ENCODE data around the gene AIRE. TPM values are rescaled to one million over a fixed set of nuclear protein-coding genes. Genes with fewer than 3 reads are reported as not detected.

Gene AIRE
- total RNA-seq, 1 experiment from 2014 or later: not detected

DNA sequence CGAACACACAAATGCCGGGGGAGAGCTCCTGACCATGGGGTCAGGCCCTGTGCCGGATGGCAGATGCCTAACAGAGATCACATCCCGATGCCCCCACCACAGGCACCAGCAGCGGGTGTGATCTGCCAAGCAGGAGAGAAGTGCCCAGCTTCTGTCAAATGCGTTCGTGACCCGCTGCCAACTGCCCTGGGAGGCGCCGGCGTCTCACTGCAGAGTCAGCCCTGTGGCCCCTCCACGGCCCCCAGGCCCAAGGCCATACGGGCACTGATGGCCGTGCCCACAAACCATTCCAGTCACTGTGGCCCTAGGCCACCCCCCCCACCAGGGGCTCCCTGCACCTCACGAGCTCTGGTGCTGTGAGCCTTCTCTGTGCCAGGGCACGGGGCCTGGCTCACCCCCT, 45.5 kb downstream of the AIRE start:
- CTCF ChIA-PET: no interaction called here

DNA sequence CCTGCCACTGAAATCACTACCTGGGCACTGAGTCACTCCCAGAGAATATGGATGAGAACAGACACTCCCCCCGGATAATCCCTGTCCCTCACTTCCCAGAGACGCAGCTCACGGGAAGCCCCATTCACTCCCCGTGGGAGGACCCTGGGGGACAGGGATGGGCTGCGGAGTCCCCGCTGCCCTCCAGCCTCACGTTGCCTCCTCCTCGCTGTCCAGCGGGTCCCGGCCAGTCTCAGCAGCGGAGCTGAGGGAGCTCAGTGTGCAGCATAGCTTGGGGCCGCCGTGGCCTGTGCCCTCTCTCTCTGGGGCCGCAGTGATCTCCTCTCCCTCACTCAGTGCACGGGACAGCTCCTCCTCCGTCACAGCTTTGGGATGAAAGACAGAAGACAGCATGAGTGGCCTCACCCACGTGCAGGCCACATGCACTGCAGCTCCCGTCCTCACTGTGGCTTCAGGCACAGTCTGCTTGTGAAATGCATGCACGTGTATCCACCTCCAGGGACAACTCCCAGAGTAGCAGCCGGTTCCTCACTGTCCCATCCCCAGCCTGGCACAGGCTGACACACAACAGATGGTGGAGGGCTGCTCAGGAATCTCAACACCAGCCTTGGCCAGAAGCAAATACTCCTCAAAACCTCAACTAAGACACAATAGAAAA, 46.1 kb downstream of the AIRE start:
- TF ChIP-seq, protein P1, sequence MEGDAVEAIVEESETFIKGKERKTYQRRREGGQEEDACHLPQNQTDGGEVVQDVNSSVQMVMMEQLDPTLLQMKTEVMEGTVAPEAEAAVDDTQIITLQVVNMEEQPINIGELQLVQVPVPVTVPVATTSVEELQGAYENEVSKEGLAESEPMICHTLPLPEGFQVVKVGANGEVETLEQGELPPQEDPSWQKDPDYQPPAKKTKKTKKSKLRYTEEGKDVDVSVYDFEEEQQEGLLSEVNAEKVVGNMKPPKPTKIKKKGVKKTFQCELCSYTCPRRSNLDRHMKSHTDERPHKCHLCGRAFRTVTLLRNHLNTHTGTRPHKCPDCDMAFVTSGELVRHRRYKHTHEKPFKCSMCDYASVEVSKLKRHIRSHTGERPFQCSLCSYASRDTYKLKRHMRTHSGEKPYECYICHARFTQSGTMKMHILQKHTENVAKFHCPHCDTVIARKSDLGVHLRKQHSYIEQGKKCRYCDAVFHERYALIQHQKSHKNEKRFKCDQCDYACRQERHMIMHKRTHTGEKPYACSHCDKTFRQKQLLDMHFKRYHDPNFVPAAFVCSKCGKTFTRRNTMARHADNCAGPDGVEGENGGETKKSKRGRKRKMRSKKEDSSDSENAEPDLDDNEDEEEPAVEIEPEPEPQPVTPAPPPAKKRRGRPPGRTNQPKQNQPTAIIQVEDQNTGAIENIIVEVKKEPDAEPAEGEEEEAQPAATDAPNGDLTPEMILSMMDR (IDR thresholded peaks at IDR 0.05; ENCODE audit: insufficient read depth in 1 of 2, low read depth in 1 of 2, low read length in 1 of 2, severe bottlenecking in 1 of 2, unreplicated experiment in 1 of 2): no peak
- no TSS peak for BruUV-seq (replicated peaks)
- Histone ChIP-seq H3K9me3 (no peaks in the 10 kb centered on the region), H3K36me3 (ENCODE audit: control insufficient read depth, insufficient read depth, low read length) (peaks cover 3% of the 10 kb centered on the region), H3K4me1 (no peaks in the 10 kb centered on the region), H3K27me3 (replicated peaks; ENCODE audit: control insufficient read depth, insufficient read depth, low read length) (no peaks in the 10 kb centered on the region), H3K4me3 (ENCODE audit: low read depth, low read length) (no peak overlapping the region)
- no peaks in the 10 kb centered on the region for H3K4me1 Mint-ChIP-seq (ENCODE audit: low read depth, unreplicated experiment)
- H3K36me3 Mint-ChIP-seq (ENCODE audit: insufficient read depth, unreplicated experiment): peaks cover 72% of the 10 kb centered on the region
- no peak overlapping the region for H3K4me3 Mint-ChIP-seq (ENCODE audit: unreplicated experiment)
- ChIA-PET POLR2A (no interaction called here), CTCF (no interaction called here)
- H3K27ac Mint-ChIP-seq (ENCODE audit: unreplicated experiment): peak overlapping the region; percentile 81
- intact Hi-C loops (cut with micrococcal nuclease; ENCODE audit: unreplicated experiment): loop anchor here (10.0 kb wide), 1 partner anchor 543 kb away; the partner anchor contains the start of gene PTTG1IP
- H3K9me3 Mint-ChIP-seq (ENCODE audit: unreplicated experiment): no peaks in the 10 kb centered on the region
- DNase-seq: no peak
- no peaks in the 10 kb centered on the region for H3K27me3 Mint-ChIP-seq (ENCODE audit: insufficient read depth, unreplicated experiment)

More for the DNA sequence above, 45.5 kb downstream of the AIRE start:
- DNase-seq: no peak
- H3K36me3 Mint-ChIP-seq (ENCODE audit: insufficient read depth, unreplicated experiment): peaks cover 66% of the 10 kb centered on the region
- intact Hi-C loops (cut with micrococcal nuclease; ENCODE audit: unreplicated experiment): loop anchor here (10.0 kb wide), 1 partner anchor 544 kb away; the partner anchor contains the start of gene PTTG1IP
- Histone ChIP-seq H3K9me3 (no peaks in the 10 kb centered on the region), H3K36me3 (ENCODE audit: control insufficient read depth, insufficient read depth, low read length) (peaks cover 2% of the 10 kb centered on the region), H3K27me3 (replicated peaks; ENCODE audit: control insufficient read depth, insufficient read depth, low read length) (no peaks in the 10 kb centered on the region), H3K4me1 (no peaks in the 10 kb centered on the region), H3K4me3 (ENCODE audit: low read depth, low read length) (no peak overlapping the region)
- H3K9me3 Mint-ChIP-seq (ENCODE audit: unreplicated experiment): no peaks in the 10 kb centered on the region
- H3K4me1 Mint-ChIP-seq (ENCODE audit: low read depth, unreplicated experiment): no peaks in the 10 kb centered on the region
- H3K27me3 Mint-ChIP-seq (ENCODE audit: insufficient read depth, unreplicated experiment): no peaks in the 10 kb centered on the region
- TF ChIP-seq, protein P1 (IDR thresholded peaks at IDR 0.05; ENCODE audit: insufficient read depth in 1 of 2, low read depth in 1 of 2, low read length in 1 of 2, severe bottlenecking in 1 of 2, unreplicated experiment in 1 of 2): no peak
- no peak overlapping the region for H3K27ac Mint-ChIP-seq (ENCODE audit: unreplicated experiment)
- BruUV-seq (replicated peaks): no TSS peak
- H3K4me3 Mint-ChIP-seq (ENCODE audit: unreplicated experiment): no peak overlapping the region
- POLR2A ChIA-PET: no interaction called here

DNA sequence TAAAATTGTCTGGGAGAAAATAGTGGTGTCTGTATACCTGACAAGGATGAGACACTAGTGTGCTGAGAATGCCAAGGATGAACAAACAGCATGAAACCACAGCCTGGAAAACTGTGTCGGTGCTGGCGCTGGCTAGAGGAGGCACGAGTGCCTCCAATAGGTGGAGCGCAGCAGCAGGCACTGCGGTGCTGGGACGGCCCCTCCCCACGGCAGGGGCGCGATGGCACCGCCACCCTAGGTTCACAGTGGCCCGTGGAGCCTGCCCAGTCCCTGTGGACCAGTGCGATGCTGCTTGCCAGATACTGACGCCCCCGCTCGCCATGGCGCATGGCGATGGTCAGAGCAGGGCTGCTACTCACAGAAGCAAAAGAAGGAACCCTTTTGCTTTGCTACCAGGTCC, 46.7 kb downstream of the AIRE start:
- H3K4me3 ChIP-seq (ENCODE audit: low read depth, low read length): no peak overlapping the region
- intact Hi-C loops (cut with micrococcal nuclease; ENCODE audit: unreplicated experiment): loop anchor here (10.0 kb wide), 1 partner anchor 542 kb away; the partner anchor contains the start of gene PTTG1IP
- H3K4me1 Mint-ChIP-seq (ENCODE audit: low read depth, unreplicated experiment): peaks cover 2% of the 10 kb centered on the region
- ChIA-PET POLR2A (no interaction called here), CTCF (no interaction called here)
- BruUV-seq (replicated peaks): no TSS peak
- H3K36me3 Mint-ChIP-seq (ENCODE audit: insufficient read depth, unreplicated experiment): peaks cover 76% of the 10 kb centered on the region
- no peak for DNase-seq
- H3K27me3 Mint-ChIP-seq (ENCODE audit: insufficient read depth, unreplicated experiment): no peaks in the 10 kb centered on the region
- H3K9me3 ChIP-seq: no peaks in the 10 kb centered on the region
- TF ChIP-seq, protein P1 (IDR thresholded peaks at IDR 0.05; ENCODE audit: insufficient read depth in 1 of 2, low read depth in 1 of 2, low read length in 1 of 2, severe bottlenecking in 1 of 2, unreplicated experiment in 1 of 2): no peak
- H3K27ac Mint-ChIP-seq (ENCODE audit: unreplicated experiment): peak overlapping the region; percentile 25
- no peaks in the 10 kb centered on the region for H3K9me3 Mint-ChIP-seq (ENCODE audit: unreplicated experiment)
- H3K4me1 ChIP-seq: no peaks in the 10 kb centered on the region
- peaks cover 3% of the 10 kb centered on the region for H3K36me3 ChIP-seq (ENCODE audit: control insufficient read depth, insufficient read depth, low read length)
- H3K27me3 ChIP-seq (replicated peaks; ENCODE audit: control insufficient read depth, insufficient read depth, low read length): no peaks in the 10 kb centered on the region
- no peak overlapping the region for H3K4me3 Mint-ChIP-seq (ENCODE audit: unreplicated experiment)
